Muscle of arm (tissue), 12 donors: Measurements from ENCODE around the gene OR10H1. TPM values are rescaled to one million over a fixed set of nuclear protein-coding genes. Genes with fewer than 3 reads are reported as not detected.
"Not testable (repeated sequence)": the region's sequence is repeated elsewhere in the genome, so short reads cannot be mapped to it uniquely, and the experiment has no call there.

Source experiments
- DNase-seq: peaks from one replicate; pipeline ENCODE4 v3.0.0-alpha.2; 2013
- polyA plus RNA-seq, 12 donors: library from polyadenylated mRNA; unstranded; fragments of 120-200 nt; gene quantifications; one replicate each; pipeline ENCODE4 v1.2.1, GENCODE V29; 2013; ENCODE audit not compliant: insufficient read length in 12 of 12

OR10H1 gene
- polyA plus RNA-seq, 12 donors, result 0.04 TPM; not detected in 11

GRCh38 chr19:15828611-15829305, 13.3 kb upstream of the OR10H1 start:
- not testable (repeated sequence) for DNase-seq

- no peak for DNase-seq
Observed at GRCh38 chr19:15828121-15828610, 12.7 kb upstream of the OR10H1 start.

- DNase-seq, result no peak
Observed at GRCh38 chr19:15825753-15826152, 10.3 kb upstream of the OR10H1 start.

- DNase-seq, result no peak
Observed at GRCh38 chr19:15820646-15821045, 5.2 kb upstream of the OR10H1 start.

- DNase-seq, result no peak
Observed at GRCh38 chr19:15813916-15814315, 1.5 kb downstream of the OR10H1 start.

- DNase-seq, result no peak
Observed at GRCh38 chr19:15812060-15812722, 3.3 kb downstream of the OR10H1 start.

GRCh38 chr19:15811476-15811875, 4.0 kb downstream of the OR10H1 start:
- DNase-seq, result no peak

- DNase-seq, result peak; percentile 37
Observed at GRCh38 chr19:15810335-15810734, 5.1 kb downstream of the OR10H1 start.

GRCh38 chr19:15794279-15794678, 21.2 kb downstream of the OR10H1 start:
- DNase-seq, result not testable (repeated sequence)

GRCh38 chr19:15790096-15790495, 25.4 kb downstream of the OR10H1 start:
- DNase-seq, result no peak

GRCh38 chr19:15788594-15789270, 26.7 kb downstream of the OR10H1 start:
- DNase-seq, result no peak

GRCh38 chr19:15787611-15788155, 27.8 kb downstream of the OR10H1 start, which contains the start of gene OR10H5:
TSS of gene OR10H5 (plus strand) at chr19:15787661. CDS start at chr19:15794049, 6,388 bp downstream.
- DNase-seq, result no peak

- not testable (repeated sequence) for DNase-seq
Observed at GRCh38 chr19:15782896-15783295, 32.6 kb downstream of the OR10H1 start.

- no peak for DNase-seq
Observed at GRCh38 chr19:15782211-15782610, 33.3 kb downstream of the OR10H1 start.

- DNase-seq, result no peak
Observed at GRCh38 chr19:15781661-15782060, 33.8 kb downstream of the OR10H1 start.

- peak; percentile 37 for DNase-seq
Observed at GRCh38 chr19:15780610-15781418, 34.6 kb downstream of the OR10H1 start.

GRCh38 chr19:15779756-15780476, 35.5 kb downstream of the OR10H1 start:
- DNase-seq, result peak; percentile 86

- DNase-seq, result no peak
Observed at GRCh38 chr19:15776991-15777970, 38.2 kb downstream of the OR10H1 start.

GRCh38 chr19:15776264-15776663, 39.2 kb downstream of the OR10H1 start:
- no peak for DNase-seq
